C1 segment of cervical spinal cord (tissue), 14 donors: ENCODE data around the gene SLC16A10.
"Not testable (repeated sequence)": the region's sequence is repeated elsewhere in the genome, so short reads cannot be mapped to it uniquely, and the experiment has no call there.

ENCODE experiments used
- DNase-seq, 14 donors: peaks; one replicate each; lab custom pipeline; 2025; lab: John Stamatoyannopoulos, UW

SLC16A10 gene

DNA sequence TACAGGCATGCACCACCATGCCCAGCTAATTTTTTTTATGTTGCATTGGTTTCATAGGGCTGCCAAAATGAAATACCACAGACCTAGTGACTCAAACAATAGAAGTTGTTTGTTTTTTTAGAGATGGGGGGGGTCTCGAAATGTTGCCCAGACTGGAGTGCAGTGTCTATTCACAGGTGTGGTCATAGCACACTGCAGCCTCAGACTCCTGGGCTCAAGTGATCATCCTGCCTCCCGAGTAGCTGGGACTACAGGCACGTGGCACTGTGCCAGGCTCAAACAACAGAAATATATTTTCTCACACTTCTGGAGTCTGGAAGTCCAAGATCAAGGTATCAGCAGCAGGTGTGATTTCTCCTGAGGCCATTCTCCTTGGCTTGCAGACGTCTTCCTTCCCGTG is 6.6 kb upstream of the SLC16A10 start:
- DNase-seq = no peak

DNA sequence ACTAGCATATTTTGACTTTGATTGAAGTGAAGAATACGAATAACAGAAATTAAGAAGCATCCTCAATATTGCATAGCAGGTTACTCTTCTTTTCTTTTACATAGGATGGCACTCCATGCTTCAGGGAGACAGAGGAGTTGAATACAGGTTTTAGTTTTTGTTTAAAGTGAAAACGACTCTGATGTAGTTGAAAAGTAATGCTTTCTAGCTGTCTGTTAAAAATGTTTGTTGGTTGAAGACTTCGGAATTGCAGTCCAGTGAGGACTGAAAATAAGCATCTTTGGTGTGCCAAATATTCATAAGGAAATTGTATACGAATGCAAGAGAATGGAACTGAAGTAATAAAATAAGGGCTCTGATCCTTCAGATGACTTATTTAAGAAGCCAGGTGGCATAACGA is 618 bp upstream of the SLC16A10 start:
- no peak for DNase-seq

DNA sequence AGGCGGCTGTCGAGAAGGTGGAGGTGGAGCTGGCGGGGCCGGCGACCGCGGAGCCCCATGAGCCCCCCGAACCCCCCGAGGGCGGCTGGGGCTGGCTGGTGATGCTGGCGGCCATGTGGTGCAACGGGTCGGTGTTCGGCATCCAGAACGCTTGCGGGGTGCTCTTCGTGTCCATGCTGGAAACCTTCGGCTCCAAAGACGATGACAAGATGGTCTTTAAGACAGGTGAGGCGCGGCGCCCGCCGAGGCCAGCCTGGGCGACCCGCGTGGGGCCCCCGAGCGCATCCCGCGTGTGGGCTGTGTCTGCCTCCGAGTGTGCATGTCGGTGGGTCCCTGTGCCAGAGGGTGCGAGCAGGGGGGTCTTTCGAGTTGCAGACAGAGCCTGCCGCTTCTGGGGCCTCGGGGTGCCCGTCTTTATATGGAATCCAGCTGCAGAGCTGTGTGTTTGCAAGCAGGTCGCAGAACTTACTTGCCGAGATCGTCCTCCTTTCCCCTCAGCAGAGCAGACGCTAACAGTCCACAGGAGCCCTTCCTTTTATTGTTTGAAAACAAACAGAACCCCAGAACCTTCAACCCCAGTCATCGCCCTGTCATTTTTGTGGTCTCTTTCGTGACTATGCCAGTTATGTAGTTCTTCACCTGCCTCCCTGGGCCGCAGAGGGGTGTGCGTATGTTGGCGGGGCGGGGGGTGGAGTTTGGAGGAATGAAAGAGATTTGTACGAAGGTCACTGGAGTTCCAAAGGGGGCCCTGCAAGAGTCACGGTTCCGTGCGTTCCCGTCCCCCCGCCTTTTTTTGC is 766 bp downstream of the SLC16A10 start:
- DNase-seq = peak in 1 of 14 donors; percentile 63

DNA sequence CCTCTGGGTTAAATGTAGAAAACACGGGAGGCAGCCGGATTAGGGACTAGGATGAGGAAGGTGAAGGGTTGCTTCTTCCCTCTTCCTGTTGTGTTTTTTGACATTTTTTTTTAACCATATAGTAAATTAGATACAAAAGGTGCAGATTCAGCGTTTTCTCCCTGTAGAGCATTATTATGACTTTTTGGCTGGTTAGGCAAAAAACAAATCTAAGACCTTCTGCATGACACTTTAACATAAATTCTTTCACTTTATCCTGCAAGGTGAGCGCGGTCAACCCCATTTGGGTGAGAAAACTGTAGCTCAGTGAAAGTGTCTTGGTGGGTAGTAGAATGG is 1.3 kb downstream of the SLC16A10 start:
- DNase-seq = peak in 1 of 14 donors; percentile 35

DNA sequence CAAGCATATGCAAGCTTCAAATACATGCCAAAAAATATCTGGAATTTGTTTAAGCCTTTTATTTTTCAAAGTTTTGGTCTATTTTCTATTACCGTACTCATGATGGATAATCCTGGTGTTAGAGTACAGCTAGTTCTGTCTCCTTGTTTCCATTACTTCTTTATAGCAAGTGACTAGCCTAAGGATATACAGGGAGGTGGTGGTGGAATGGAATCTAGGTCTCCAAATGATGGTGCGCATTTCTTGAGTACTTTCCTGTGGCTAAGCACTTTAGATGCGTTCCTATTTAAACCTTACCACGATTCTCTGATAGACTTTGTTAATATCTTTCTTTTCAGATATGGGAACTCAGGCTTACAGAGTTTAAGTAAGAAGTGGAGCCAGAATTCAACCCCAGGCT is 3.5 kb downstream of the SLC16A10 start:
- DNase-seq = no peak

DNA sequence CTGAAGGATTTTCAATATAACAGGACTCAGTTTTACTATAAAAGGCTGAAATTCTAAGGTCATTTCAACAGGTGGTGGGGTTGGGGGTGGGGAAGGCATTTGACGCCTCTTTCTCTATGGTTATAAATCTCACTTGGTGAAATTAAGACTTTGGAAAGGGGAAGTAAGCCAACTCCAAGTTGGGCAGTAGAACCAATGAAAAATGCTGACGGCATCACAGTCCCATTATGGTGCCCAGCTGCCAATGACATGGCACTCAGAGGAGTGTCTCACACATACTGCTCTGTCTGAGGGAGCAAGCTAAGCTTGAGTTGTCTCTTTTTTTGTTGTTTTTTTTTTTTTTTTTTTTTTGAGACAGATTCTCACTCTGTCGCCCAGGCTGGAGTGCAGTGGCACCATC is 4.7 kb downstream of the SLC16A10 start:
- no peak for DNase-seq

DNA sequence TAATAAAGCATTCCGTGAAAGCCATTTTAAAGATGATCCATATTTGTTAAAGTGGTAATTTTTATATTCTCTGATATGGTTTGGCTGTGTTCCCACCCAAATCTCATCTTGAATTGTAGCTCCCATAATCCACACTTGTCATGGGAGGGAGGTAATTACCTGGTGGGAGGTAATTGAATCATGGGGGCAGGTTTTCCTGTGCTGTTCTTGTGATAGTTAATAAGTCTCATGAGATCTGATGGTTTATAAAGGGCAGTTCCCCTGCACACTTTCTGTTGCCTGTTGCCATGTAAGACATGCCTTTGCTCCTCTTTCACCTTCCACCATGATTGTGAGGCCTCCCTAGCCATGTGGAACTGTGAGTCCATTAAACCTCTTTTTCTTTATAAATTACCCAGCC is 8.2 kb downstream of the SLC16A10 start:
- DNase-seq = not testable (repeated sequence)

DNA sequence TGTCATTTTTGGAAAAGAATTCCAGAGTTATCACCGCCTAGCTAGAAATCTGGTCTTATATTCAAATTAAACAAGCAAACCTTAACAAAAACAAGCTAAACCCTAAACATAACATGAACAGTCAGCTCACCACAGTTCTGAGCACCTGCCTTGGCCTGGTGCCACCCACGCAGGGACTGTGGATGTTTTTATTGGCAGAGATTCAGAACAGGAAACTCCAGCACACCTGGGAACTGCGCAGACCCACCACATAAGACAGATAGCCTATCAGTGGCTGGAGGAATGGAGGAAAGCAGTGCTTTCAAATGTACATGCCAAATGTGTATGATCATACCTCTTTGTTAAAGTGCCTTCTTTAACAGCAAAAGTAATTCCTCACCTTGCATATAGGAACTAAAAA is 8.9 kb downstream of the SLC16A10 start:
- DNase-seq = no peak

DNA sequence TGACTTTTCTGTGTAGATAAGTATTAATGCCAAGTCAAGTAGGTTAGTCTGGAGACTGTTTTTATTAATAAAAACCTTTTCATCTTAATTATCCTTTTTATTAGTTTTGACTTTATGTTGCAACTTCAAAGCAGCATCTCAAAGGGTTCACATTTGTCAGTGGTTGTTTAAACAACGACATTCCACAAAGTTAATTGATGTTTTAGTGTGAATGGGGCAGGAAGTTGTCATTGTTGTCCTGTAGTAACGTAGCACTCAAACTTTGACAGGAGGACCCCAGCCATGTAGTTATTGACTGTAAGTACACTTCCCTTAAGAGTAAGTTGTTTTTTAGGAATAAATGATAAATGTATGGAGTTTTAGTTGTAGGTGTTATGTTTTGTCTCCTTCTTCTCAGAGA is 11.3 kb downstream of the SLC16A10 start:
- DNase-seq = no peak

DNA sequence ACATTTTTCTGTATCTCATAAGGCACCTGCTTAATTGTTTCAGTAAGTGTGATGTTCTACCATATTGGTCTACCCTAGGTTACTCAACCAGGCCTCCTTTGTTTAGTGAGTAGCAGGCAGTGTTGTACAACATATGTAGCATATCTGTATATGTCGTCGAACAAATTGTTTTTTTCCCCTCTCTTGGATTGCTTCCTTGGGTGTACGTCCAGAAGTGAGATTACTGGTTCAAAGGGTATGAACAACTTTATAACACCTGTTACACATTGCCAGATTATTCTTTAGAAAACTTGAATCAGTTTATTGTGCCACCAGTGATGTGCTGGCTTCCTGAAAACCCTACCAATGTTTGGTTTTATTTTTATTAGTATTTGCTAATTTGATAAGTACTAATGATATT is 14.7 kb downstream of the SLC16A10 start:
- DNase-seq = no peak

DNA sequence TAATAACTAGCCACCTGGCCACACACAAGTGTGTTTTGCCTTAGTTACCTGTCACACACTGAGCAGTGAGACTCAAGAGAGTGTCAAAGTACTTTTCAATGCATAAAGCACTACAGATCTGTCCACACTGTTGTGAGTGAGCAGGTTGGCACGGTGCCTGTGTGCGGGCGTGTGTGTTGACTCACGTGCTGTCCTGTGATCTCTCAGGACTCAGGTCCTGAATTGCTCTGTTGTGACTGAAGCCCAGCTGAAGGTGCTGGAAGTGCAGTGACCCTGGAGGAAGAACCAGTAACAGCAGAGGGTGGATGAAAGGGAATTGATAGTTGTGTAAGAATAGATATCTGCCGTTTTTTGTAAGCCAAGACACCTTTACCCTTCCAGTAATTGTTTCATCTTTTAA is 18.3 kb downstream of the SLC16A10 start:
- DNase-seq = no peak

DNA sequence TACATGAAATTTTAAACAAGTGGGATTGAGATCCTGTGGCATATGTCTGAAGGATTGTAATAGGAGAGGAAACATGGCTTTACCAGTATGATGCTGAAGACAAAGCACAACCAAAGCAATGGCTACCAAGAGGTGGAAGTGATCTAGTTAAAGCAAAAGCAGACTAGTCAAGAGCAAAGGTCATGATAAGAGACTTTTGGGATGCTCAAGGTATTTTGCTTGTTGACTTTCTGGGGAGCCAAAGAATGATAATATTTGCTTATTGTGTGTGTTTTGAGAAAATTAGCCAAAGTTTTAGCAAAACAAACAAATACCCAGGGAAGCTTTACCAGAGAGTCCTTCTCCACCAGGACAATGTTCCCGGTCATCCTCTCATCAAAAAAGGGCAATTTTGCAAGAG is 20.3 kb downstream of the SLC16A10 start:
- no peak for DNase-seq

DNA sequence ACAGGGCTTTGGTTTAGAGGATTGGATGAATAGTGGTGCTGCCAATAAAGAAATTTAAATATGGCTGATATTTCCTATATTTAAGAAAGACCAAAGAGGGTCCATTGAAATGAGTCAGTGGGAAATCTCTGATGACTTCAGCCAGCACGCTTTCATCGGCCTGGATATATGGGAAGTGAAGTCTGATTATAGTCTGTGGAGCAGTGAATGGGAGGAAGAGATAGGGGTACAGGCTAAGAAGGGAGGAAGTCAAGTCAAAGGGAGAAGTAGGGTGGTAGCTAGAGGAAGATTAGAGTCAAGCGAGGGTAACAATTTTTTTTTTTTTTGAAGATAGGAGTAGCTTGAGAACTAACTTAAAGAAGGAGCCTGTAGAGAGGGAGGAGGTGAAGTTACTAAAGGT is 22.7 kb downstream of the SLC16A10 start:
- DNase-seq = no peak

DNA sequence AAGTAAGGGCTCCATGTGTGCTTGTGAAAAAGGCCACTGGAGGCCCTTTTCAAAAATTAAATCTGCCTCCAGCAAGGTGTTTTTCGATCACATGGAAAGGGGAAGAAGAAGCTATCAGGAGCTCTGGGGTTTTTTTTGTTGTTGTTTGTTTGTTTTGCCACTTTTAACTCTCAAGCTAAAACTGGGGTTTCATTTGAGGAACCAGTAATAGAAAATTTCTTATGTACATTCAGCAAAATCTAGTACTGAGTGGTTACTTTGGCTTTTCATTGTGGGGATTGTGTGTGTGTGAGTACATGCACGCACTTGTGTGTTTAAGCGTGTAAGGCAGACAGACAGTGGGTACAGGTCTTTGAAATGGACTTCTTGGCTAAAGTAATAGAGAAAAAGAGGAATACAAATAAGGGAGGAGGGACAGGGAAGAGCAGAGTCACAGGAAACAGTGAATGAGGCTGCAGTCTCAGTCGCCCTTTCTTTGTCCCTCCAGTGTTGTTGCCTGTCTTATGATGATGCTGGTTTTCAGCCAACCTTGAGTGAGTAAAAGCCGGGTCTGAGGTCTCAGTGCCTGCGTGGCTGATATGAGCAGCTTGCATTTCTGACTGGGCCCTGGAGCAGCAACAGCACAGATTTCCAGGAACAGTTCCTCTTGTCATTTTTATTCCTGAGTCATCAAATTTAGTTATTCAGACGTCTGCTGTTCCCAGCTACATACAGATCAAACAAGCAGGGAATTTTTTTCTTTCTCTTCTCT is 26.2 kb downstream of the SLC16A10 start:
- peak in 5 of 14 donors; percentile 3 to 36 (median 5) for DNase-seq

DNA sequence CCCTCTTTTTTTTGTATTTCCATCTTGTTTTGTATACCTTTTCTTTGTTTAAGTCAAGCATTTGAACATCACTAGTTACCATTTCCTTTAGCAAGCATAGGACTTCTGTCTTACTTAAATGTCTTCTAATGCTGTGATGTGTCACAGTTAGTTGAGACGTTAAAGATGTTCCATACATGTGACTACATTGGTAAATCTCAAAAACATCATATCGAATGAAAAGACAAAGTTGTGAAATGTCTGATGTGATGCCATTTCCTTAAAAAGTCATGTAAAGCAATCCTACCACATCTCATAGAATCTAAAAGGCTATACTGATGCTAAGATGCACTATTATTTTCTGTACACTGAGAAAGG is 26.8 kb downstream of the SLC16A10 start:
- no peak for DNase-seq

DNA sequence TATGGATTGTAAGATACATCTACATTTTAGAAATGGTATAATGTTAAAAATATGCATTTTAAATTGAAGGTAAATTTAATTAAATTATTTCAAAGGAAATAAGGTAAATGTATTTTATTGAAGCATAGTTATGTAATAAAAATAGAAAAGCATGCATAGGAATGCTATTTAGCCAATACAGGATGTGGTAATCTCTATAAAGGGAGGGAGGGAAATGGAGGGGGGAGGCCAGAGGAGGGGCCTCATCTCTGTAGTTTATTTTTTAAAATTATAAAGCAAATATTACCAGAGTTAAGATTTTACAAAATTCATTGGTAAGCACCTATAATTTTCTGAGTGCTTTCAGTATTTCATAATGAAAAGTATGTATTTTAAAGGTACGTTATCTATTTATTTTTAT is 27.2 kb downstream of the SLC16A10 start:
- no peak for DNase-seq

DNA sequence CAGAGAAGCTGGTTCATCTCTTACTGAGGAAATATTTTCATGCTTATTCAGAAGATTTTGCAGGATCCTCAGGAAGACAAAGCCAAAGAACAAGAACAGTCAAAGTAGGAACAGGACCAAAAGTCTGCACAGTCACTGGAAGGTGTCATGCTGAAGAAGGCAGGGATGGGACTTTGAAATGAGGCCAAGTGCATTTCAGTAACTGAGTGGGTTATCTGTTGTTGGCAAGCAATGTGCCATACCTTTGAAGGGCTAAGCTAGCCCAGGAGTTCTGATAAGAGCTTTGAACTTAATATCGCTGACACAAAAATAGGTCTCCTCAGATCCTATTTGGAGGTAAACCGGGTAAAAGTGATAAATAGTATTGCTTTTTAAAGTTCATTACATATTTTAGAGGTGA is 31.5 kb downstream of the SLC16A10 start:
- no peak for DNase-seq

DNA sequence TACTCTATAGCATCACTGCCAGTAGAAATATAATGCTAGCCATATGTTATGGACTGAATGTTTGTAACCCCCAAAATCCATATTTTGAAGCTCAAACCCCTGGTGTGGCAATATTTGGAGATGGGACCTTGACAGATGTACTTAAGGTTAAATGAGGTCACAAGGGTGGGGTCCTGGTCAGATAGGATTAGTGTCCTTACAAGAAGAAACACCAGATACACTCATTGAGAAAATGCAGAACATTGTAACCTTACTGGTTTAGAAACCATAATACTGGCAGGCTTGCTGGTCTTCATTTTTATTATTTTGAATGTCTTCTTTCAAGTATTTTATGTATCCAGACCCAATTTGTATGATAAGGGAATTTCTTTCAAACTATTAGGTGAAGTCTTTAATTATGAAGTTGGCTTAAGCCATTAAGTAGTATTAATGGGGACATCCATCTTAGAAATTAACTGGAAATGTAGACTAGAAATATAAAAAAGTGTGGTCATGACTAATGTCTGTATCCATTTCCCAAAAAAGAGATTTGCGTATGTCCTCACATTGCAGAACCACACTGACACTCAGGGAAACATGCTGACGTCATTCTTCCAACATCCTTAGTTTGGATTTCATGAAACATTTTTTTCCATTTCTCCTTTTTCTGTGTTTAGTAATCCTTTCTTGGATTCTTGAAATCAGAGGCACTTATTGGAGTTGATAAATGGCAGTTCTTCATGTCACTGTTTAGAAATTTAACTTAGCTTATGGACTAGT is 32.4 kb downstream of the SLC16A10 start:
- no peak for DNase-seq

DNA sequence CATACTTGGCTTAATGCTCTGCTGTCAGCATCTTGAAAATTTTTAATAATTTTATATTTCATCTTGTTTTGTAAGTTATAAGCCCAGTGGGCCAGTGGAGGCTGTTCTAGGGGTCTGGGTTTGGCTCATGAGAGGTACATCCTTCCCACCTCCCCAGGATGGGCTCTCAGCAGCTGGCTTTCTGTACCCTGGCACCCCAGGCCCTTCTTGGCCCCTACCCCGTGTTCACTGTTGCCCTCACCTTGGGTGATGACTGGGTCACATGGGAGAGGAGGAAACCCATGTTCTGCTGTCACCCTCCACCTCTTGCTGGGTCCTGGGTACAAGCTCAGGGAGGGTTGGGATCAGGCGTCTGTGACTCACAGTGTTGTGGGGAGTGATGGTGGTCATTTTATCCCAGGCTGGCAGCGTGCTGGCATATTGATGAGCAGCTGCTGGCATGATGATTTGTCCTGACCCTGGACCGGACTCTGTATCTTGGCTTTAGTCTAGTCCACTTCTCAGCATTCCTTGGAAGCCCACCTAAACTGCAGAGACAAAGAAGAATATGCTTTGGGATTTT is 34.6 kb downstream of the SLC16A10 start:
- DNase-seq = no peak

DNA sequence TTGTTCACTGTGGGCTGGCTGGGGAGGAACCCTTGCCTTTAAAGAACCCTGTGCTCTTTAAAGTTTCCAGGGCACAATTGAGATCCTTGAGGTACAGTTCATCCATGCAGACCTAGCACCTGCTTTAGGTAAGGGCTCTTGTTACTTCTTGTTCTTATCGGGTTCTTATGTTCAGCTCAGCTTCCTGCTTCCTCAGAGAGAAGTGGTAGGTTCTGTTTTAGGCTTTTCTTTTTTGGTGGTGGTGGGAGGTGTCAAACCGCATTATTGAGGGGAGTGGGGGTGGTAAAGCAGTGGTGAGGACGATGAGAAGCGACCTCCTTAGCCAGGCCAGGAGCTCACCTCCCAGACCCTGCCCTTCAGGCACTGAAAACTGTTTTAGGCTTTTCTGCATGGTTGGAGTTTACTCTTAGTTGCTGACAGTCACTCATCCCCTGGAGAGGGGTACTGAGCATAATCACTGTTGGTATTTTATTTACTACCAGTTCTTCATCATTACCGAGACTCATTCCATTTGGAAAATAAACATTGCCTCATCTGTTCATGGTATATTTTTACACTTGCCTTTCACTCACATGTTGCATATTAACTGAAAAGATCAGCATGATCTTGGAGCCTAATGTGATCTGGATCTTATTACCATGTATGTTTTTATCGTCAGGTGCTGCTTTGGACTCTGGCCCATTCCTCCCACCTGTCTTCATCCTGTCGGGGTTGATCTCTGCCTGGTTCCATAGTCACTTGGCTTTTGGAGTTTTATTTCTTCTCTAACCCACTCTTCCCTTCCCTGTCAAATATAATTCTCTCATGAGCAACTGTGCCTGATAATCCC is 35.4 kb downstream of the SLC16A10 start:
- DNase-seq = peak in 1 of 14 donors; percentile 46

DNA sequence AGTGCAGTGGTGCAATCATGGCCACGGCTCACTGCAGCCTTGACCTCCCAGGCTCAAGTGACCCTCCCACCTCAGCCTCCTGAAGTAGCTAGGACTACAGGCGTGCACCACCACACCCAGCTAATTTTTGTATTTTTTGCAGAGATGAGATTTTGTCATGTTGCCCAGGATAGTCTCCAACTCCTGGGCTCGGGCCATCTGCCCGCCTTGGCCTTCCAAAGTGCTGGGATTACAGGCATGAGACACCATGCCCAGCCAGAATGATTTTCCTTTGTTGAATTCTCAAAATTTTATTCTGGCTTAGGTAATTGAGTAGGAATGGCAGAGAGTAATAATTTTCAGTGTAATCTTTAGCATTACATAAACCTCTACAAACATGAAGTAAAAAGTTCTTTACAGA is 37.1 kb downstream of the SLC16A10 start:
- peak in 2 of 14 donors; percentile 1 to 77 for DNase-seq
